HepG2 (cell line): ENCODE results near the gene TAF1B. TPM values are rescaled to one million over a fixed set of nuclear protein-coding genes. Genes with fewer than 3 reads are reported as not detected.

Source experiments
- ATAC-seq: fragments of 200-7000 bp; cut with Tn5 transposase; 3 replicates; pipeline ENCODE4 v1.9.1; 2020; ENCODE audit warnings: mild to moderate bottlenecking, moderate library complexity
- BruUV-seq: library from RNA; stranded (reverse); fragments of 400-500 nt; replicated peaks from 2 replicates; lab custom pipeline; 2021; lab: Mats Ljungman, UMichigan
- CTCF ChIA-PET: fragments of 300-600 bp; formaldehyde crosslinking; extraction: SDS; loops from one replicate; lab custom pipeline; 2021; ENCODE audit warnings: low total read pairs, inconsistent platforms, low intra/inter-chr PET ratio; lab: Yijun Ruan, JAX
- POLR2A ChIA-PET: fragments of 350-600 bp; sonication (Branson Sonifier 250); formaldehyde crosslinking; loops from one replicate; lab custom pipeline; 2020; ENCODE audit warnings: antibody characterized with exemption, inconsistent platforms; lab: Yijun Ruan, JAX
- DNase-seq: peaks from one replicate; pipeline ENCODE4 v3.0.0-alpha.2; 2015; ENCODE audit warnings: low spot score
- FAIRE-seq: peaks from 3 replicates; lab custom pipeline; 2011; peaks lifted over from hg19 to GRCh38; lab: Jason Lieb, UNC
- H2AFZ ChIP-seq: one replicate; pipeline ENCODE4 v1.6.1; 2011; ENCODE audit warnings: low read length, inconsistent platforms
- H3K27ac ChIP-seq: fragments of 300-600 bp; 3 replicates; pipeline ENCODE4 v1.8.0; 2011; ENCODE audit warnings: mixed run types, mild to moderate bottlenecking, mixed read lengths, low read length, inconsistent platforms; ENCODE audit not compliant: insufficient read depth; ENCODE audit errors: extremely low read length
- H3K27me3 ChIP-seq, 2 experiments: fragments of 200-600 bp in 1 of 2; 2 replicates in 1 of 2; 3 replicates in 1 of 2; pipeline versions ENCODE4 v1.6.0 to v1.8.0; 2011; ENCODE audit warnings: low read length in 2 of 2, mild to moderate bottlenecking in 2 of 2, moderate library complexity in 2 of 2, inconsistent platforms in 1 of 2; ENCODE audit not compliant: insufficient read depth in 2 of 2, control insufficient read depth in 1 of 2
- H3K36me3 ChIP-seq, 2 experiments: fragments of 200-600 bp in 1 of 2; replicated peaks in 1 of 2; 2 replicates in 1 of 2; 3 replicates in 1 of 2; pipeline versions ENCODE4 v1.5.1 to v1.8.0; 2011; ENCODE audit warnings: low read length in 2 of 2, inconsistent platforms in 1 of 2; ENCODE audit not compliant: insufficient read depth in 2 of 2, control insufficient read depth in 1 of 2
- H3K4me1 ChIP-seq: 2 replicates; pipeline ENCODE4 v1.5.1; 2012; ENCODE audit warnings: low read length, inconsistent platforms; ENCODE audit not compliant: insufficient read depth
- H3K4me2 ChIP-seq: 2 replicates; pipeline ENCODE4 v1.6.0; 2011; ENCODE audit warnings: low read depth, low read length, inconsistent platforms
- H3K4me3 ChIP-seq, 3 experiments: fragments of 200-600 bp in 1 of 3; sonication (generic), shearing (Covaris generic) in 1 of 3; replicated peaks in 1 of 3; 2 replicates each; pipeline ENCODE4 v1.5.1; 2011 to 2016; ENCODE audit warnings: low read length in 3 of 3, inconsistent platforms in 2 of 3, low read depth in 2 of 3, mild to moderate bottlenecking in 2 of 3, control low read depth in 1 of 3, mixed read lengths in 1 of 3; ENCODE audit not compliant: insufficient read depth in 1 of 3
- H3K79me2 ChIP-seq: one replicate; pipeline ENCODE4 v1.6.1; 2011; ENCODE audit warnings: low read length, inconsistent platforms; ENCODE audit not compliant: insufficient read depth
- H3K9ac ChIP-seq: 2 replicates; pipeline ENCODE4 v1.6.0; 2011; ENCODE audit warnings: mild to moderate bottlenecking, low read depth, low read length, inconsistent platforms; ENCODE audit not compliant: insufficient read depth
- H3K9me3 ChIP-seq: 2 replicates; pipeline ENCODE4 v1.5.1; 2012; ENCODE audit warnings: mild to moderate bottlenecking, low read length
- H4K20me1 ChIP-seq: 2 replicates; pipeline ENCODE4 v1.6.0; 2011; ENCODE audit warnings: inconsistent platforms, mild to moderate bottlenecking, low read length, moderate library complexity; ENCODE audit not compliant: insufficient read depth
- ARID5B ChIP-seq: IDR thresholded peaks from 2 replicates; pipeline ENCODE4 v1.4.0; 2020; ENCODE audit warnings: mild to moderate bottlenecking, missing genetic modification reagents
- BCL6 ChIP-seq: IDR thresholded peaks from 2 replicates; pipeline ENCODE4 v1.6.1; 2016; ENCODE audit warnings: missing genetic modification reagents, missing compliant biosample characterization
- ELF3 ChIP-seq: IDR thresholded peaks from 2 replicates; pipeline ENCODE4 v1.6.1; 2016; ENCODE audit warnings: missing genetic modification reagents, missing compliant biosample characterization
- FOXA1 ChIP-seq, 2 experiments: fragments of 450-650 bp in 1 of 2; sonication (generic) in 1 of 2; formaldehyde crosslinking in 1 of 2; IDR thresholded peaks; 2 replicates each; pipeline versions ENCODE4 v1.4.0 to v1.6.1; 2016 to 2020; ENCODE audit warnings: missing genetic modification reagents in 1 of 2
- IRF2 ChIP-seq: IDR thresholded peaks from 2 replicates; pipeline ENCODE4 v1.6.1; 2018; ENCODE audit warnings: missing genetic modification reagents, missing compliant biosample characterization
- NRL ChIP-seq: sonication (generic); formaldehyde crosslinking; IDR thresholded peaks from 2 replicates; pipeline ENCODE4 v1.5.0; 2020; ENCODE audit warnings: missing genetic modification reagents, mild to moderate bottlenecking, moderate library complexity, borderline replicate concordance
- SAP130 ChIP-seq: IDR thresholded peaks from 2 replicates; pipeline ENCODE4 v1.6.1; 2016; ENCODE audit warnings: low read depth
- STAT5B ChIP-seq: sonication (generic); formaldehyde crosslinking; IDR thresholded peaks from 2 replicates; pipeline ENCODE4 v1.4.0; 2020; ENCODE audit warnings: missing genetic modification reagents
- ZNF10 ChIP-seq: sonication (generic); formaldehyde crosslinking; IDR thresholded peaks from 2 replicates; pipeline ENCODE4 v1.4.0; 2020; ENCODE audit warnings: mild to moderate bottlenecking, low read depth, missing genetic modification reagents, borderline replicate concordance
- ZNF296 ChIP-seq: sonication (generic); formaldehyde crosslinking; conservative IDR thresholded peaks from 2 replicates; pipeline ENCODE4 v1.5.0; 2020; ENCODE audit warnings: mild to moderate bottlenecking, missing genetic modification reagents
- ZNF567 ChIP-seq: sonication (generic); formaldehyde crosslinking; IDR thresholded peaks from 2 replicates; pipeline ENCODE4 v1.8.1; 2023; ENCODE audit warnings: mild to moderate bottlenecking, missing genetic modification reagents, borderline replicate concordance
- ZNF589 ChIP-seq: sonication (generic); formaldehyde crosslinking; conservative IDR thresholded peaks from 2 replicates; pipeline ENCODE4 v1.8.0; 2022; ENCODE audit warnings: mild to moderate bottlenecking, moderate library complexity, missing genetic modification reagents
- ZNF761 ChIP-seq: sonication (generic); formaldehyde crosslinking; conservative IDR thresholded peaks from 2 replicates; pipeline ENCODE4 v1.4.0; 2020; ENCODE audit warnings: mild to moderate bottlenecking, missing genetic modification reagents
- ZSCAN21 ChIP-seq: sonication (generic); formaldehyde crosslinking; IDR thresholded peaks from 2 replicates; pipeline ENCODE4 v1.8.0; 2022; ENCODE audit warnings: mild to moderate bottlenecking, missing genetic modification reagents, moderate library complexity, borderline replicate concordance
- WGBS: methylation state at CpG from one replicate; pipeline ENCODE4 v1.1.6; 2017; ENCODE audit warnings: low lambda C conversion rate; 5-methylcytosine and 5-hydroxymethylcytosine counted together
- in situ Hi-C: cut with HindIII; loops from 2 replicates; pipeline ENCODE4 v1.10.0; 2017; ENCODE audit warnings: low pct_unique_long_range_greater_than_20kb; ENCODE audit not compliant: extremely low pct_ligation_motif_present
- intact Hi-C: fragments of 100-400 bp; cut with micrococcal nuclease; formaldehyde crosslinking; loops from one replicate; pipeline ENCODE4 v1.10.0; 2022; ENCODE audit not compliant: unreplicated experiment
- polyA plus RNA-seq, 8 experiments: library from polyadenylated mRNA; depleted of rRNA in 3 of 8; stranded (reverse) in 7 of 8; unstranded in 1 of 8; fragments of >200 nt; fragmentation: Illumina TruSeq in 4 of 8; extraction: Trizol in 4 of 8; gene quantifications; 2 replicates each; pipeline versions ENCODE4 v1.2.1 to v1.2.3, GENCODE V29; 2011 to 2016; ENCODE audit warnings: low read depth in 4 of 8, missing spikeins in 1 of 8, mixed read lengths in 1 of 8; ENCODE audit not compliant: insufficient read depth in 1 of 8
- total RNA-seq, 5 experiments: library from RNA; depleted of rRNA; stranded (reverse); fragments of >200 nt; fragmentation: Illumina TruSeq; extraction: Trizol; gene quantifications; 2 replicates each; pipeline ENCODE4 v1.2.3, GENCODE V29; 2016; ENCODE audit warnings: low read depth in 1 of 5

The TAF1B gene
- total and polyA plus RNA-seq, 2 of the 13 experiments (the other 11 are each of a cell fraction or from before 2014, with no cell fraction given), result 13.3 to 27.7 TPM

- no peak overlapping the region for H3K4me3 ChIP-seq
- H2AFZ ChIP-seq, result no peak overlapping the region
- H3K9ac ChIP-seq, result no peak overlapping the region
- H3K36me3 ChIP-seq, result peaks cover 0 to 8% of the 10 kb centered on the region in 2 experiments; a peak in 2 of 5 replicates
- FAIRE-seq (no peak), ATAC-seq (no peak), DNase-seq (no peak)
- in situ Hi-C loops, result no loop called here
- peaks cover 16% of the 10 kb centered on the region for H3K4me1 ChIP-seq
- no peaks in the 10 kb centered on the region for H4K20me1 ChIP-seq
- BruUV-seq, result no TSS peak
- H3K27ac ChIP-seq, result no peak overlapping the region
- WGBS, result over 99% methylated on average over 7 of the region's 7 CpGs
- no peak overlapping the region for H3K4me2 ChIP-seq
- H3K27me3 ChIP-seq, result no peaks in the 10 kb centered on the region
- intact Hi-C loops, result no loop called here
- H3K9me3 ChIP-seq, result no peaks in the 10 kb centered on the region
- POLR2A ChIA-PET, result no interaction called here
- CTCF ChIA-PET, result no interaction called here
- TF ChIP-seq IRF2 (CRISPR knock-in tag), result no peak
- no peak for TF ChIP-seq ZNF10 (CRISPR knock-in tag)
- TF ChIP-seq ZNF567, result no peak
- no peak for TF ChIP-seq ZNF589 (CRISPR knock-in tag)
- no peaks in the 10 kb centered on the region for H3K79me2 ChIP-seq
These were observed 64.1 kb downstream of the TAF1B start for GRCh38 chr2:9907402-9907801.

- POLR2A ChIA-PET, result no interaction called here
- FAIRE-seq (no peak), ATAC-seq (peak; percentile 62; the same call in 2 of the 3 replicates), DNase-seq (peak; percentile 45)
- no peaks in the 10 kb centered on the region for H3K27me3 ChIP-seq
- intact Hi-C loops, result no loop called here
- no peak overlapping the region for H3K9ac ChIP-seq
- no peaks in the 10 kb centered on the region for H4K20me1 ChIP-seq
- H3K4me3 ChIP-seq, result no peak overlapping the region
- BruUV-seq, result no TSS peak
- no peak overlapping the region for H3K27ac ChIP-seq
- peaks cover 21% of the 10 kb centered on the region for H3K4me1 ChIP-seq
- peaks cover under 1 to 11% of the 10 kb centered on the region in 2 experiments; a peak in 4 of 5 replicates for H3K36me3 ChIP-seq
- H3K4me2 ChIP-seq, result no peak overlapping the region
- no peaks in the 10 kb centered on the region for H3K9me3 ChIP-seq
- H3K79me2 ChIP-seq, result no peaks in the 10 kb centered on the region
- CTCF ChIA-PET, result no interaction called here
- WGBS, result 97% methylated on average over 1 of the region's 1 CpG
- in situ Hi-C loops, result no loop called here
- no peak overlapping the region for H2AFZ ChIP-seq
- TF ChIP-seq NRL (CRISPR knock-in tag) (no peak), ZSCAN21 (peak; percentile 55; the same call in 1 of the 2 replicates), ZNF761 (CRISPR knock-in tag) (peak; percentile 55; the same call in 1 of the 2 replicates), ZNF296 (CRISPR knock-in tag) (no peak), ELF3 (CRISPR knock-in tag) (0 out of 2 replicates have a peak, but pooled peaks have one; percentile 26), ARID5B (CRISPR knock-in tag) (0 out of 2 replicates have a peak, but pooled peaks have one; percentile 14), BCL6 (CRISPR knock-in tag) (peak; percentile 97), SAP130 (CRISPR knock-in tag) (0 out of 2 replicates have a peak, but pooled peaks have one; percentile 22), FOXA1 (IDR thresholded peaks at IDR 0.05) (no peak), FOXA1 (CRISPR knock-in tag; IDR thresholded peaks at IDR 0.05) (peak; percentile 31; the same call in 1 of the 2 replicates), STAT5B (CRISPR knock-in tag) (no peak)
These were observed 65.4 kb downstream of the TAF1B start for GRCh38 chr2:9908639-9909038.
